ENCODE results near the gene BIRC2.

The BIRC2 gene

GRCh38 chr11:102309621-102310541, 37.1 kb upstream of the BIRC2 start:
- TF ChIP-seq, protein P1, sequence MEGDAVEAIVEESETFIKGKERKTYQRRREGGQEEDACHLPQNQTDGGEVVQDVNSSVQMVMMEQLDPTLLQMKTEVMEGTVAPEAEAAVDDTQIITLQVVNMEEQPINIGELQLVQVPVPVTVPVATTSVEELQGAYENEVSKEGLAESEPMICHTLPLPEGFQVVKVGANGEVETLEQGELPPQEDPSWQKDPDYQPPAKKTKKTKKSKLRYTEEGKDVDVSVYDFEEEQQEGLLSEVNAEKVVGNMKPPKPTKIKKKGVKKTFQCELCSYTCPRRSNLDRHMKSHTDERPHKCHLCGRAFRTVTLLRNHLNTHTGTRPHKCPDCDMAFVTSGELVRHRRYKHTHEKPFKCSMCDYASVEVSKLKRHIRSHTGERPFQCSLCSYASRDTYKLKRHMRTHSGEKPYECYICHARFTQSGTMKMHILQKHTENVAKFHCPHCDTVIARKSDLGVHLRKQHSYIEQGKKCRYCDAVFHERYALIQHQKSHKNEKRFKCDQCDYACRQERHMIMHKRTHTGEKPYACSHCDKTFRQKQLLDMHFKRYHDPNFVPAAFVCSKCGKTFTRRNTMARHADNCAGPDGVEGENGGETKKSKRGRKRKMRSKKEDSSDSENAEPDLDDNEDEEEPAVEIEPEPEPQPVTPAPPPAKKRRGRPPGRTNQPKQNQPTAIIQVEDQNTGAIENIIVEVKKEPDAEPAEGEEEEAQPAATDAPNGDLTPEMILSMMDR (IDR thresholded peaks at IDR 0.05), result peak; percentile 24; the same call in 1 of the 2 replicates

- TF ChIP-seq, protein P1 (IDR thresholded peaks at IDR 0.05), result no peak
Measured at GRCh38 chr11:102312667-102313066, 34.3 kb upstream of the BIRC2 start.

DNA sequence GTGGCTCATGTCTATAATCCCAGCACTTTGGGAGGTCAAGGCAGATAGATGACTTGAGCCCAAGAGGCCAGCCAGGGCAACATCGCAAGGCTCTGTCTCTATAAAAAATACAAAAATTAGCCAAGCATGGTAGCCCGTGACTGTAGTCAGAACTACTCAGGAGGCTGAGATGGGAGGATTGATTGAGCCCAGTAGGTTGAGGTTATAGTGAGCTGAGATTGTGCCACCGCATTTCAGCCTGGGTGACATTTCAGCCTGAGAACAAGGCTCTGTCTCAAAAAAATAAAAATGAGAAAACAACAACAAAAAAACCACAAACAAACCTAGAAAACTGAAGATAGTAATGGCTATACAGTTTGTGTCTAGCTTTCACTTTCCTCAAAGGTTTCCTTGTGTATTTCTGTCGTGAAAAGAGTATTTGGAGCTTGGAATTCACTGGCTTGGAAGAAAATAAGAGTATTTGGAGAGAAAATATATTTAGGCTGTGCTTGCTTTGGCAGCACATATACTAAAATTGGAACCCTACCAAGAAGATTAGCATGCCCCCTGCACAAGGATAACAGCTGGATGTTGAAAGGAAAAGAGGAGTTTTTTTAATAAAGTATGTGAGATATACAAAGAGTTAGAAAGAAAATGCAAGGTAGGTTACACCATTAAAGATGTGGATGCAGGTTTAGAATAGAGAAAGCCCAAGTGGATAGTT, 33.6 kb upstream of the BIRC2 start:
- TF ChIP-seq, protein P1 (IDR thresholded peaks at IDR 0.05), result no peak

DNA sequence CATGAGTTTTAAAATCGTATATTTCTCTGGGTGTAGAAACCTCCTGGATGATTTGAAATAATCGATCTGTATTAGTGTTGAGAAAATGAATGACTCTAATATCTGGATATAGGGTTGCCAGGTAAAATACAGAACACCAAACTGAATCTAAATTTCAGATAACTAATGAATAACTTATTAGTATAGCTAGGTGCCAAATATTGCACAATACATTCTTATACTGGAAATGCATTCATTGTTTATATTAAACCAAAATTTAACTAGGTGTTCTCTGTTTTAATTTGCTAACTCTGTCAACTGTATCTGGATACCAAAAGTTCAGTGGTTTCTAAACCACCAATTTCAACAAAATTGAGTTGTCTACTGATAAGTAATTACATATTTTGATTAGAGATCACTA, 32.2 kb upstream of the BIRC2 start:
- TF ChIP-seq, protein P1 (IDR thresholded peaks at IDR 0.05), result no peak

GRCh38 chr11:102316346-102316904, 30.6 kb upstream of the BIRC2 start:
- TF ChIP-seq, protein P1 (IDR thresholded peaks at IDR 0.05), result no peak

- TF ChIP-seq, protein P1 (IDR thresholded peaks at IDR 0.05), result peak; percentile 33; the same call in 1 of the 2 replicates
Measured at GRCh38 chr11:102317099-102317767, 29.8 kb upstream of the BIRC2 start, which contains the start of gene BIRC3. TSS of gene BIRC3 (plus strand) at chr11:102317484. CDS start at chr11:102324510, 7,026 bp downstream.

DNA sequence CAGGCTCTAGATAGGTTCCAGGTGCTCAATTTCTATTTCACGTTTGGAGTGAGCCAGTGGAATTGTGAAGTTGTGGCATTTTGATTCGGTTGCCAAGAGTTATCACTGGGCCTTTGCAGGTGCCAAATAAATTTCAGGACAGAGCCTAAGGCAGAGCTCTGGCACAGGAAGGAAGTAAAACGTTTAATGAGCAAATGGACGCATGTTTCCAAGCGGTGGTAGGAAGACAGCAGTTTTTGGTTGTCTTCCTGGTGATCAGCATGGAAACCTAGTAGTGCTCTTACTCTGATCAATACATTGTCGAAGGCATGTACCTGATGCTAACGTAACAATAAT, 29.3 kb upstream of the BIRC2 start:
- TF ChIP-seq, protein P1 (IDR thresholded peaks at IDR 0.05), result no peak

Data from LNCAP (cell line).